ES-I3 (cell line): ENCODE data around the gene MED9.
"Not testable (repeated sequence)": the region's sequence is repeated elsewhere in the genome, so short reads cannot be mapped to it uniquely, and the experiment has no call there.

Experiments used
- H3K36me3 ChIP-seq: 2 replicates; pipeline ENCODE4 v1.6.1; 2013; ENCODE audit warnings: mild to moderate bottlenecking, low read length, control low read depth, moderate library complexity; ENCODE audit not compliant: insufficient read depth
- H3K4me1 ChIP-seq: 2 replicates; pipeline ENCODE4 v1.6.1; 2013; ENCODE audit warnings: mild to moderate bottlenecking, control low read depth, low read length; ENCODE audit not compliant: insufficient read depth
- H3K9ac ChIP-seq: 2 replicates; pipeline ENCODE4 v1.6.1; 2013; ENCODE audit warnings: low read depth, mild to moderate bottlenecking, low read length, moderate library complexity
- H3K9me3 ChIP-seq: 2 replicates; pipeline ENCODE4 v1.6.1; 2013; ENCODE audit warnings: mild to moderate bottlenecking, low read length, moderate library complexity; ENCODE audit not compliant: control insufficient read depth, insufficient read depth

The MED9 gene

DNA sequence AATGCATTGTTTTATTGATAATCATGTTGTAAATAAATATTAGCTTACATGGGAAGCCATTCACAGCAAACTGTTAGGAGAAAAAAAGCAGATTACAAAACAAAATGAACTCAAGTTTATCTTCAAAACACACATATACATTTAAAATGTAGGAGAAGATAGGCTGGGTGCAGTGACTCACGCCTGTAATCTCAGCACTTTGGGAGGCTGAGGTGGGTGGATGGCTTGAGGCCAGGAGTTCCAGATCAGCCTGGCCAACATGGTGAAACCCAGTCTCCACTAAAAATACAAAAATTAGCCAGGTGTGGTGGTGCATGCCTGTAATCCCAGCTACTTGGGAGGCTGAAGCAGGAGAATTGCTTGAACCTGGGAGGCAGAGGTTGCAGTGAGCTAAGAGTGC, 10.9 kb upstream of the MED9 start:
- not testable (repeated sequence) for H3K36me3 ChIP-seq, H3K4me1 ChIP-seq, H3K9ac ChIP-seq, H3K9me3 ChIP-seq

- Histone ChIP-seq H3K4me1 (no peaks in the 10 kb centered on the region), H3K36me3 (no peaks in the 10 kb centered on the region), H3K9ac (no peak overlapping the region), H3K9me3 (no peaks in the 10 kb centered on the region)
These were observed 10.3 kb upstream of the MED9 start for GRCh38 chr17:17466511-17466910.

GRCh38 chr17:17467016-17467415, 9.8 kb upstream of the MED9 start:
- H3K9me3 ChIP-seq: no peaks in the 10 kb centered on the region
- no peaks in the 10 kb centered on the region for H3K4me1 ChIP-seq
- no peak overlapping the region for H3K9ac ChIP-seq
- H3K36me3 ChIP-seq: no peaks in the 10 kb centered on the region

DNA sequence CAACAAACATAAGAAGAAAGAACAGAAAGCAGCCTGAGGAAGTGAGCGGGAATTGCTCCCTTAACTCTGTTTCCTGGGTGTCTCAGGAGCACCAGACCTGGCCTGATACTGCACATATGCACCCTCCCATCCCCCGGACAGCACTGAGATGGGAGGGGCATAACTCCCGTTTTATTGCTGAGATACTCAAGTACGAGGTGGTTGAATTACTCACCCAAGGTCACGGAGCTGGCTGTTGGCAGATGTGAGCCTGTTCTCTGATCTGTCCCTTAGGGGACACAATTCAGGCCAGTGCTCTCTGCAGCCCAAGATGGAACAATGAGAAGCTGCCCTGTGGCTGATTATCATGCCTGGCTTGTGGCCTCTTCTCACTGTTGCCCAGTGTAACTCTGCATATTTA, 9.1 kb upstream of the MED9 start:
- no peaks in the 10 kb centered on the region for H3K9me3 ChIP-seq
- H3K36me3 ChIP-seq: no peaks in the 10 kb centered on the region
- H3K4me1 ChIP-seq: no peaks in the 10 kb centered on the region
- H3K9ac ChIP-seq: no peak overlapping the region

- Histone ChIP-seq H3K4me1 (no peaks in the 10 kb centered on the region), H3K9ac (no peak overlapping the region), H3K9me3 (no peaks in the 10 kb centered on the region), H3K36me3 (no peaks in the 10 kb centered on the region)
These were observed 8.4 kb upstream of the MED9 start for GRCh38 chr17:17468217-17469010.

DNA sequence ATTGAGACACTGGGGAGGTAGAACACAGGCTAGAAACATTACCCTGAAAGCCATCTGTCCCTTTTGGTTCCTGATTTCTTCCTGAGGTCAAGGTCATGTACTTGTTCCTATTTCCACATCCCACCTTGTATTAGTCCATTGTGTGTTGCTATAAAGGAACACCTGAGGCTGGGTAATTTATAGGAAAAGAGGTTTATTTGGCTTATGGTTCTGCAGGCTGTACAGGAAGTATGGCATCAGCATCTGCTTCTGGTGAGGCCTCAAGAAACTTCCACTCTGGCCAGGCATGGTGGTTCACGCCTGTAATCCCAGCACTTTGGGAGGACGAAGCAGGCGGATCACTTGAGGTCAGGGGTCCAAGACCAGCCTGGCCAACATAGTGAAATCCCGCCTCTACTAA, 7.4 kb upstream of the MED9 start:
- no peaks in the 10 kb centered on the region for H3K4me1 ChIP-seq

GRCh38 chr17:17469996-17470395, 6.8 kb upstream of the MED9 start:
- Histone ChIP-seq H3K9ac (no peak overlapping the region), H3K4me1 (no peaks in the 10 kb centered on the region), H3K36me3 (no peaks in the 10 kb centered on the region), H3K9me3 (no peaks in the 10 kb centered on the region)

More for the DNA sequence above, 7.4 kb upstream of the MED9 start:
- Histone ChIP-seq H3K9me3 (no peaks in the 10 kb centered on the region), H3K9ac (no peak overlapping the region), H3K36me3 (no peaks in the 10 kb centered on the region)

- Histone ChIP-seq H3K9me3 (no peaks in the 10 kb centered on the region), H3K9ac (no peak overlapping the region), H3K4me1 (no peaks in the 10 kb centered on the region), H3K36me3 (no peaks in the 10 kb centered on the region)
These were observed 4.4 kb upstream of the MED9 start for GRCh38 chr17:17472333-17472920.

DNA sequence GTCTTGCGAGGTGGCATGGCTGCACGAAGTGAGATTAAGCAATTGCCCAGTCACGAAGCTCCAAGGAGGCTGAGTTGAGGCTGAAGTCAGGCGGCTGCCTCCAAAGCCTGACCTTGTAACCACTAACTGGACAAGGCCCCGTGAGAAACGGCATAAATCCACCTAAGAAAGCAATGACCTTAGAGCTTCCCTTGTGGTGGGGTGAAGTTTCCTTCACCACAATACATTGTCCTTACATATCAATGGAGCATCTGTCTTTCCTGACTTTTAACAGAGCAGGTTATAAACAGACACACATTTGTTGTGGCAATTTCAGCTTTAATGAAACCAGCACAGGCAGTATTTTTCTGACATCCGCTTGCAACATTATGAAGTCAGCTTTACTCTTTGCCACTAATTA, 2.5 kb upstream of the MED9 start:
- Histone ChIP-seq H3K9ac (no peak overlapping the region), H3K4me1 (0 out of 2 replicates have a peak, but pooled peaks cover 4% of the 10 kb centered on the region), H3K9me3 (no peaks in the 10 kb centered on the region), H3K36me3 (no peaks in the 10 kb centered on the region)

DNA sequence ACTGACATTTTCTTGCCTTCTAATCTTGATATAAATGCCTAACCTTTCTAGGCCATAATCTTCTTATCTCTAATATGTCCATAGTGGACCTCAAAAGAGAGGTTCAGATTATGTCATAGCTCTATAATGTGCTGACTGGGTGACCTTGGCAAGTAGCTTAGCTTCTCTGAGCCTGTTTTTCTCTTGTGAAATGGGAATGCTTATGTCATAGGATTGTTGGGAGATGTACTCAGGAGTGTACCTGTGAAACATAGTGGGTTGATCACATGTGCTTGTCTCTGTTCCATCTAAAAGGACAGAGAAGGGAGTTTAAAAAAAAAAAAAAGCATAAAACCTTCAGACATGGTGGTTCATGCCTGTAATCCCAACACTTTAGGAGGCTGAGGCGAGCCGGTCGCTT, 2.4 kb downstream of the MED9 start:
- 0 out of 2 replicates have a peak, but pooled peaks cover 9% of the 10 kb centered on the region for H3K4me1 ChIP-seq
- H3K36me3 ChIP-seq: peaks cover 2% of the 10 kb centered on the region; the same call in 1 of the 2 replicates
- H3K9me3 ChIP-seq: no peaks in the 10 kb centered on the region
- no peak overlapping the region for H3K9ac ChIP-seq

GRCh38 chr17:17480593-17481148, 3.9 kb downstream of the MED9 start:
- Histone ChIP-seq H3K9ac (no peak overlapping the region), H3K9me3 (no peaks in the 10 kb centered on the region), H3K36me3 (peaks cover 2% of the 10 kb centered on the region; the same call in 1 of the 2 replicates), H3K4me1 (0 out of 2 replicates have a peak, but pooled peaks cover 9% of the 10 kb centered on the region)

GRCh38 chr17:17481860-17482259, 5.1 kb downstream of the MED9 start:
- H3K9me3 ChIP-seq: no peaks in the 10 kb centered on the region
- peaks cover 2% of the 10 kb centered on the region; the same call in 1 of the 2 replicates for H3K36me3 ChIP-seq
- H3K9ac ChIP-seq: no peak overlapping the region
- H3K4me1 ChIP-seq: 0 out of 2 replicates have a peak, but pooled peaks cover 9% of the 10 kb centered on the region

DNA sequence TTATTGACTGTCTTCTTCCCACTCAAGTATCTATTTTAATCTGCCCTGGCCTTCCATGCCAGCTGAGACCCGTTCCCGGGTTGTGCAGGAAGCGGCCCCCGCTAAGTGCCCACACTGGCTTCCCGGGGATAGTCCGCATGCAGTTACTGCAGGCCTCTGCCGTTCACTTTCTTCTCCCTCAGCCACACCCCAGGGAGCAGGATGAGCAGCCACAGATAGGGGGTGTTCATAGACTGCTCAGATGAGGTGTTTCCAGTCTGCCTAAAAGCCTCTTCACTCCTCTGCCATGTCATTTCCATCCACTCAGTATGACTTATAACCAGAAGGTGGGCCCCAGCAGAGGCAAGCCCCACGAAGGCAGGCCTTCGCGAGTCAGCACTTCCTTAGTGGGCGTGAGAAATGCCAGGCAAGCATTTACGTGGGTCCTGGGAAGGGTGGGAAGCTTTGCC, 7.7 kb downstream of the MED9 start:
- Histone ChIP-seq H3K9me3 (no peaks in the 10 kb centered on the region), H3K4me1 (0 out of 2 replicates have a peak, but pooled peaks cover 5% of the 10 kb centered on the region), H3K36me3 (peaks cover 2% of the 10 kb centered on the region; the same call in 1 of the 2 replicates), H3K9ac (no peak overlapping the region)

DNA sequence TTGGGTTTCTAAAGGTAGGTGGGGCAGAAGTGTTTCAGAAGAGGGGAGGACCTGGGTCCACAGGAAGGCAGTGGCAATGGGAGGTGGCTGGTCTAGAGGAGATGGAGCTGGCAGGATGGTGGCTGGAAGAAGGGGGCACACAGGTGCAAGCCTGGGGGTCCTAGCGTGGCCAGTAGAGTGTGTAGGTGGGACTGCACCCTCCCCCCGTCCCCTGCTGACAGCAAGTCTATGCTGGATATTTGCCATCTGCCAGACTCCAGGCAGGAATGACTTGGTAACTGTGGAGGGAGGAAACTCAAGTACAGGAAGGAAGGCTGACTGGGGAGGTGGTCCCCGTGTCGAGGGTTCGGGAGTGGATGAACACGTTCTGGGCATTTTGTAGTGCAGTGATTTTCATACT, 8.6 kb downstream of the MED9 start:
- H3K36me3 ChIP-seq: peaks cover 2% of the 10 kb centered on the region; the same call in 1 of the 2 replicates
- no peak overlapping the region for H3K9ac ChIP-seq
- H3K9me3 ChIP-seq: no peaks in the 10 kb centered on the region
- 0 out of 2 replicates have a peak, but pooled peaks cover 5% of the 10 kb centered on the region for H3K4me1 ChIP-seq

- H3K9ac ChIP-seq, H3K4me1 ChIP-seq, H3K36me3 ChIP-seq, H3K9me3 ChIP-seq: not testable (repeated sequence)
These were observed 9.6 kb downstream of the MED9 start for GRCh38 chr17:17486416-17486815.
